HUDEP-2 (cell line): ENCODE measurements around the gene CLASP2.
"Not testable (repeated sequence)": the region's sequence is repeated elsewhere in the genome, so short reads cannot be mapped to it uniquely, and the experiment has no call there.

ENCODE experiments used
- DNase-seq, 76 experiments: peaks; one replicate each; lab custom pipeline; 2025; ENCODE audit not compliant: unreplicated experiment in 76 of 76; lab: John Stamatoyannopoulos, UW

Gene CLASP2

GRCh38 chr3:33467786-33468185 lies 250.3 kb downstream of the CLASP2 start:
- DNase-seq = peak in 7 of 76 experiments; percentile 16 to 62 (median 34)

GRCh38 chr3:33461097-33461496 lies 257.0 kb downstream of the CLASP2 start:
- DNase-seq = no peak

GRCh38 chr3:33459577-33459976 lies 258.5 kb downstream of the CLASP2 start:
- DNase-seq = not testable (repeated sequence)

- peak in 24 of 76 experiments; percentile 1 to 78 (median 32) for DNase-seq
These were observed 259.6 kb downstream of the CLASP2 start for GRCh38 chr3:33458446-33458845.

- peak in 1 of 76 experiments; percentile 5 for DNase-seq
These were observed 261.3 kb downstream of the CLASP2 start for GRCh38 chr3:33456756-33457155.

- DNase-seq = no peak
These were observed 264.7 kb downstream of the CLASP2 start for GRCh38 chr3:33453331-33453761.

GRCh38 chr3:33451994-33452393 lies 266.1 kb downstream of the CLASP2 start:
- DNase-seq = not testable (repeated sequence)

GRCh38 chr3:33447958-33448357 lies 270.1 kb downstream of the CLASP2 start:
- no peak for DNase-seq

- DNase-seq = not testable (repeated sequence)
These were observed 270.8 kb downstream of the CLASP2 start for GRCh38 chr3:33447256-33447625.
